ACC112 (cell line): ENCODE results near the gene SRD5A2.

Source experiments
- H2AFZ ChIP-seq: fragments of 200-600 bp; sonication (generic); one replicate; pipeline ENCODE4 v1.6.0; 2017; ENCODE audit warnings: antibody characterized with exemption, low read length; ENCODE audit not compliant: unreplicated experiment
- H3K27ac ChIP-seq: fragments of 200-600 bp; sonication (generic); 2 replicates; pipeline ENCODE4 v1.5.1; 2014; ENCODE audit warnings: low read depth, mild to moderate bottlenecking, antibody characterized with exemption, low read length, moderate library complexity
- H3K27me3 ChIP-seq: fragments of 200-600 bp; sonication (generic); 2 replicates; pipeline ENCODE4 v1.6.1; 2014; ENCODE audit warnings: mild to moderate bottlenecking, antibody characterized with exemption, low read length, moderate library complexity, mixed read lengths; ENCODE audit not compliant: insufficient read depth
- H3K36me3 ChIP-seq: fragments of 200-600 bp; sonication (generic); 2 replicates; pipeline ENCODE4 v1.6.1; 2016; ENCODE audit warnings: mild to moderate bottlenecking, antibody characterized with exemption, low read length, moderate library complexity, mixed read lengths; ENCODE audit not compliant: insufficient read depth
- H3K4me1 ChIP-seq: fragments of 200-600 bp; sonication (generic); one replicate; pipeline ENCODE4 v1.6.1; 2016; ENCODE audit warnings: low read length, mixed read lengths; ENCODE audit not compliant: insufficient read depth, unreplicated experiment, control insufficient read depth
- H3K4me3 ChIP-seq: fragments of 200-600 bp; sonication (generic); 2 replicates; pipeline ENCODE4 v1.5.1; 2014; ENCODE audit warnings: mild to moderate bottlenecking, low read depth, low read length
- H3K79me2 ChIP-seq: fragments of 200-600 bp; sonication (generic); one replicate; pipeline ENCODE4 v1.6.0; 2016; ENCODE audit warnings: low read length; ENCODE audit not compliant: control insufficient read depth, unreplicated experiment, insufficient read depth

The SRD5A2 gene, protein sequence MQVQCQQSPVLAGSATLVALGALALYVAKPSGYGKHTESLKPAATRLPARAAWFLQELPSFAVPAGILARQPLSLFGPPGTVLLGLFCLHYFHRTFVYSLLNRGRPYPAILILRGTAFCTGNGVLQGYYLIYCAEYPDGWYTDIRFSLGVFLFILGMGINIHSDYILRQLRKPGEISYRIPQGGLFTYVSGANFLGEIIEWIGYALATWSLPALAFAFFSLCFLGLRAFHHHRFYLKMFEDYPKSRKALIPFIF

GRCh38 chr2:31580321-31581117 is at the start of gene SRD5A2:
SRD5A2 (minus strand) TSS chr2:31580938; CDS start chr2:31580900, 38 bp downstream.
- Histone ChIP-seq H3K4me3 (no peak within 1 kb of the TSS), H3K27me3 (peaks cover 51% of the 10 kb centered on the region), H3K36me3 (no peaks in the 10 kb centered on the region), H3K4me1 (no peaks in the 10 kb centered on the region), H2AFZ (no peak within 1 kb of the TSS), H3K27ac (no peak within 1 kb of the TSS), H3K79me2 (no peaks in the 10 kb centered on the region)

GRCh38 chr2:31606509-31606908 is 25.8 kb upstream of the SRD5A2 start:
- Histone ChIP-seq H3K27ac (no peak overlapping the region), H3K36me3 (no peaks in the 10 kb centered on the region), H3K4me3 (no peak overlapping the region), H3K27me3 (no peaks in the 10 kb centered on the region), H2AFZ (no peak overlapping the region), H3K79me2 (no peaks in the 10 kb centered on the region), H3K4me1 (no peaks in the 10 kb centered on the region)

DNA sequence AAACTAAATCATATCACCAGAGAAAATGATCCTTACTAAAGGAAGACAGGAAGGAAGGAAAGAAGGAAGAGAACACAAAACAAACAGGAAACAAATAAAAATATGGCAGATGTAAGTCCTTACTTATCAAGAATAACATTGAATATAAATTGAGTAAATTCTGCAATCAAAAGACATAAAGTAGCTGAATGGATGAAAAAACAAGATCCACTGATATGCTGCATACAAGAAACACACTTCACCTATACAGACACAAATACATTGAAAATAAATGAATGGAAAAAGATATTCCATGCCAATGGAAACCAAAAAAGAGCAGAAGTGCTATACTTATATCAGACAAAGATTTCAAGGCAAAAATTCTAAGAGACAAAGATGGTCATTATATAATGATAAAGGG is 18.0 kb upstream of the SRD5A2 start:
- no peaks in the 10 kb centered on the region for H3K4me1 ChIP-seq
- H3K79me2 ChIP-seq = no peaks in the 10 kb centered on the region
- no peak overlapping the region for H2AFZ ChIP-seq
- no peak overlapping the region for H3K27ac ChIP-seq
- H3K4me3 ChIP-seq = no peak overlapping the region
- no peaks in the 10 kb centered on the region for H3K27me3 ChIP-seq
- no peaks in the 10 kb centered on the region for H3K36me3 ChIP-seq

DNA sequence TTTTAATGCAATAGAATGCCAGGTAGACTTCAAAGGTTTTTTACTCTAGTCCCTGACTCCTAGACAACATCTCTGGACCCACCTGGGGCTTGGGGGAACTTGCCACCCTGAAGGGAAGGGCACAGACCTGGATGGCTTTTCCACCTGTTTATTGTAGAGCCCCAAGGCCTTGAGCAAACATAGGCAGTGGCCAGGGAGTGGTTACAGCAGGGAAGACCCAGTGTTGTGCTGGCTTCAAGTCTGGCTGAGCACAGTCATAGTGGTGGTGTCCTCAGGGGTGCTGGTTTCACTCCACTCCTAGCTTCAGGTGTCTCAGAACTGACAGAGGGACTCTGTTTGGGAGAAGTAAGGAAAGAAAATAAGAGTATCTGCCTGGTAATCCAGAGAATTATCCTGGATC is 5.5 kb upstream of the SRD5A2 start:
- Histone ChIP-seq H3K27ac (no peak overlapping the region), H3K4me3 (no peak overlapping the region), H3K79me2 (no peaks in the 10 kb centered on the region), H3K4me1 (no peaks in the 10 kb centered on the region), H2AFZ (no peak overlapping the region), H3K27me3 (peaks cover 20% of the 10 kb centered on the region), H3K36me3 (no peaks in the 10 kb centered on the region)

GRCh38 chr2:31581124-31581795 is 522 bp upstream of the SRD5A2 start:
- no peak overlapping the region for H3K4me3 ChIP-seq

DNA sequence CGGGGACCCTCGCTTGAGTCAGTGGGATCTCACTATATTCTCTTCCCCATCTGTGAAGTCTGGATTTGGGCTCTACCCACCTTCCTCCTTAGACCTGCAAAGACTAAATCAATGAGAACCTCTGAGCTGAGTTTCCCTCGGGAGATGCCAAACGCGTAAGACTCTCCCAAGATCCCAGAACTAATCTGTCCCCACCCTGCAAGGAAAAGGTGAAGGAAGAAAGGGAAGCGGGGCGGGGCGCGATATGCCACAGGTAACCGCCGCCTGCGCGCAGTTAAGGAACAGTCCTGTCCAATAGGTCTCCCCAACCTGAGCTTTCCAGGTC is 780 bp downstream of the SRD5A2 start:
- Histone ChIP-seq H3K4me1 (no peaks in the 10 kb centered on the region), H3K4me3 (no peak overlapping the region), H2AFZ (no peak overlapping the region), H3K36me3 (no peaks in the 10 kb centered on the region), H3K79me2 (no peaks in the 10 kb centered on the region), H3K27me3 (peaks cover 51% of the 10 kb centered on the region), H3K27ac (no peak overlapping the region)

More at GRCh38 chr2:31581124-31581795, 522 bp upstream of the SRD5A2 start:
- H3K36me3 ChIP-seq = no peaks in the 10 kb centered on the region
- no peaks in the 10 kb centered on the region for H3K79me2 ChIP-seq
- H3K4me1 ChIP-seq = no peaks in the 10 kb centered on the region
- no peak overlapping the region for H2AFZ ChIP-seq
- no peak overlapping the region for H3K27ac ChIP-seq
- peaks cover 51% of the 10 kb centered on the region for H3K27me3 ChIP-seq

DNA sequence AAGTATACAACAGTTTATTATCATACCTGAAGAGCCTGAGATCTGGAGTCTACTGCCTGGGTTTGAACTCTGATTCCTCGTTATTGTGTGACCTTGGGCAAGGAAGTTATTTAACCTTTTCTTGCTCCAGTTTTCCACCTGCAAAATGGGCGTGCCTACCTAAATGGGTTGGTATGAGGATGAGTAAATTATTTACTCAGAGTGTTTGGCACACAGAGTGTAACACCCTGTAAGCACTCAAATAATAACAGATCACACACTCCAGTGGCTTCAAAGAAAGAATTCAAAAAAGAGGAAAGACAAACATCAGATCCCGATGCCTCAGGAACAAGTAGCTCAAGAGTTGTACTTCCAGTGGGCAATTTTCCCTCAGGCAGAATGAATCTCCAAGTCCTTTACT is 2.4 kb downstream of the SRD5A2 start:
- Histone ChIP-seq H3K4me1 (no peaks in the 10 kb centered on the region), H3K27me3 (peaks cover 51% of the 10 kb centered on the region), H3K36me3 (no peaks in the 10 kb centered on the region), H3K27ac (no peak overlapping the region), H3K79me2 (no peaks in the 10 kb centered on the region), H3K4me3 (no peak overlapping the region), H2AFZ (no peak overlapping the region)

DNA sequence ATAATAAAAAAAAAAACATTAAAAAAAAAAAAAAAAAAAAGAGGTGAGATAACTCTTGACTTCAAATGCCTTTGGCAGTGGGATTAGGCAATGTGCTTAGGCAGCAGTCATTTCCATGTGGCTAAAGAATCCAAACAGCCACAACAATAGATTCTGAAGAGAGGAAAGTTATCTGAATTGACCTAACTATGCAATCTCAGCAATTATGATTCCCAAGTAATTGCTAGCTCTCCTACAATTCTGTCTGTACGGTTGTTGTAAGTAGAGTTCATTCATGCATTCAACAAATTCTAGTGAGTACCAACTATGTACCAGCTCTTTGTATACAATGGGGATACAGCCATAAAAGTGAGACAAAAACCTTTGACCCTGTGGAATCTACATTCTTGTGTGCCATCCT is 3.6 kb downstream of the SRD5A2 start:
- Histone ChIP-seq H3K4me1 (no peaks in the 10 kb centered on the region), H3K27me3 (peaks cover 40% of the 10 kb centered on the region), H3K27ac (no peak overlapping the region), H2AFZ (no peak overlapping the region), H3K4me3 (no peak overlapping the region), H3K36me3 (no peaks in the 10 kb centered on the region), H3K79me2 (no peaks in the 10 kb centered on the region)

- no peaks in the 10 kb centered on the region for H3K36me3 ChIP-seq
- H3K27ac ChIP-seq = no peak overlapping the region
- H2AFZ ChIP-seq = no peak overlapping the region
- H3K4me1 ChIP-seq = no peaks in the 10 kb centered on the region
- no peaks in the 10 kb centered on the region; the same call in 1 of the 2 replicates for H3K27me3 ChIP-seq
- no peak overlapping the region for H3K4me3 ChIP-seq
- no peaks in the 10 kb centered on the region for H3K79me2 ChIP-seq
Observed at GRCh38 chr2:31568585-31569201, 12.0 kb downstream of the SRD5A2 start.

GRCh38 chr2:31567679-31568078 is 13.1 kb downstream of the SRD5A2 start:
- H3K4me1 ChIP-seq = no peaks in the 10 kb centered on the region
- H3K79me2 ChIP-seq = no peaks in the 10 kb centered on the region
- no peaks in the 10 kb centered on the region; the same call in 1 of the 2 replicates for H3K27me3 ChIP-seq
- no peak overlapping the region for H2AFZ ChIP-seq
- H3K4me3 ChIP-seq = no peak overlapping the region
- H3K36me3 ChIP-seq = no peaks in the 10 kb centered on the region
- no peak overlapping the region for H3K27ac ChIP-seq
